Fibroblast of villous mesenchyme (primary cell): ENCODE results near the gene TBKBP1. TPM values are rescaled to one million over a fixed set of nuclear protein-coding genes. Genes with fewer than 3 reads are reported as not detected.

Experiments
- DNase-seq: peaks from one replicate; pipeline ENCODE4 v3.0.0-alpha.2; 2010; ENCODE audit warnings: low read depth
- H3K4me3 ChIP-seq: 2 replicates; pipeline ENCODE4 v1.5.1; 2011; ENCODE audit warnings: low read depth, mild to moderate bottlenecking, low read length
- total RNA-seq: library from RNA; depleted of rRNA; stranded (reverse); fragments of >200 nt; gene quantifications from 2 replicates; pipeline ENCODE4 v1.2.3, GENCODE V29; 2012
- TF ChIP-seq, protein P1 (sequence below): IDR thresholded peaks from 2 replicates; pipeline ENCODE4 v1.5.1; 2012; ENCODE audit warnings: low read depth, mild to moderate bottlenecking, low read length; ENCODE audit not compliant: insufficient read depth

The TBKBP1 gene
- total RNA-seq, 1 donor, result 11.2 TPM

DNA sequence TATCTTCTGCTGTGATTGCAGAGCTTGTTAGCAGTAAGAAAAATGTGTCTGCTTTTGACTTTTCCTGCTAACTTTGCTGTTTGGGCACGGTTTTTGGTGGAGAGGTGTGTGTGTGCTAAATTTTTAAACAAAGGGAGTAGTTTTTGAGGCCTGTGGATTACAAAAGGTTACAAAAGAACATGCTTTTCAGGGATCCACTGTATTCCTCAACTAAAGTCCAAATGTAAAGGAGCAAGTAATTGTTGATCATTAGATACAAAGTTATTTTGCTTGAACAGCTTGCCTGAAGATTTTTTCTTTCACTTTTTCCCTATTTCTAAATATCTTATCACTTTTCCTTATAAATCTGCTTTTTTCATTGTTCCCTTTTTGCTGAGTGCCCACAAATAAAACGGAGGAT, 42.3 kb upstream of the TBKBP1 start:
- no peak for DNase-seq
- H3K4me3 ChIP-seq, result no peak overlapping the region
- TF ChIP-seq, protein P1, sequence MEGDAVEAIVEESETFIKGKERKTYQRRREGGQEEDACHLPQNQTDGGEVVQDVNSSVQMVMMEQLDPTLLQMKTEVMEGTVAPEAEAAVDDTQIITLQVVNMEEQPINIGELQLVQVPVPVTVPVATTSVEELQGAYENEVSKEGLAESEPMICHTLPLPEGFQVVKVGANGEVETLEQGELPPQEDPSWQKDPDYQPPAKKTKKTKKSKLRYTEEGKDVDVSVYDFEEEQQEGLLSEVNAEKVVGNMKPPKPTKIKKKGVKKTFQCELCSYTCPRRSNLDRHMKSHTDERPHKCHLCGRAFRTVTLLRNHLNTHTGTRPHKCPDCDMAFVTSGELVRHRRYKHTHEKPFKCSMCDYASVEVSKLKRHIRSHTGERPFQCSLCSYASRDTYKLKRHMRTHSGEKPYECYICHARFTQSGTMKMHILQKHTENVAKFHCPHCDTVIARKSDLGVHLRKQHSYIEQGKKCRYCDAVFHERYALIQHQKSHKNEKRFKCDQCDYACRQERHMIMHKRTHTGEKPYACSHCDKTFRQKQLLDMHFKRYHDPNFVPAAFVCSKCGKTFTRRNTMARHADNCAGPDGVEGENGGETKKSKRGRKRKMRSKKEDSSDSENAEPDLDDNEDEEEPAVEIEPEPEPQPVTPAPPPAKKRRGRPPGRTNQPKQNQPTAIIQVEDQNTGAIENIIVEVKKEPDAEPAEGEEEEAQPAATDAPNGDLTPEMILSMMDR, result no peak

- TF ChIP-seq, protein P1, result no peak
- no peak overlapping the region for H3K4me3 ChIP-seq
- peak; percentile 16 for DNase-seq
These were observed 41.4 kb upstream of the TBKBP1 start for GRCh38 chr17:47652570-47652969.

DNA sequence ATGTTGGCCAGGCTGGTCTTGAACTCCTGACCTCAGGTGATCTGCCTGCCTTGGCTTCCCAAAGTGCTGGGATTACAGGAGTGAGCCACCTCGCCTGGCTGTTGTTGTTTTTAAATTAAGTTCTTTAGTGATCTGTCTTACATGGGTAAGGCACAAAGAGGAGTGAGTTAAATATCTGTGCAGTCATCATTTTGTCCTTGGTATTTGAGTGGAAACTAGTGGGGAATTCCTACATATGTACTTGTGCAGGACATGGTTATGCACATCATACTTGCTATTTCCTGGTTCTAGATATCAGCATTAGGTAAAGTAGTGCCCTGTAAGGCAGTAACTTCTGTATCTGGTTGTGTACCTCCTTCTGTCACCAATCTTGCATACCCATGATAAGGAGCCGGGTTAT, 40.5 kb upstream of the TBKBP1 start:
- no peak overlapping the region for H3K4me3 ChIP-seq

DNA sequence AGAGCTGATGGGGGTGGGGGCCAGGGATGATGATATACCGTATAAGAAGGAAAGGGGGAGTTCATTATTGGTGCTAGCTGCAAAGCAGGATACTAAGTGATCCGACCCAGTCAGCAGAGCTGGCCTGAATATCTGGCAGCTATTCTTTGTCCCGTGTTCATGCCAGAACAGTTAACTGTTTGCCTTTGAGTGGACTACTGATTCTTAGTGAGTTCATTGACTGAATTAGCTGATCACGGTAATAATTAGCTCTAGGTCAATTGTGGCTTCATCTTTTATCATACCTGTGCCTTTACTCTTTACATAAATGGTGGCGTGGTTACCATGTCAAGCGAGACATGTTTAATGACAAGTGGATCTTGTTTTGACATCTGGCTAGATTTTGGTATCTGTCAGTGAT, 39.0 kb upstream of the TBKBP1 start:
- DNase-seq, result no peak
- no peak overlapping the region for H3K4me3 ChIP-seq
- TF ChIP-seq, protein P1, result no peak

More for the DNA sequence above, 40.5 kb upstream of the TBKBP1 start:
- TF ChIP-seq, protein P1, result no peak
- no peak for DNase-seq

- TF ChIP-seq, protein P1, result peak; percentile 19
- no peak overlapping the region for H3K4me3 ChIP-seq
- peak; percentile 54 for DNase-seq
These were observed 33.9 kb upstream of the TBKBP1 start for GRCh38 chr17:47660064-47660492.

GRCh38 chr17:47663912-47664623, 29.9 kb upstream of the TBKBP1 start:
- peak; percentile 67 for DNase-seq
- H3K4me3 ChIP-seq, result no peak overlapping the region
- TF ChIP-seq, protein P1, result peak; percentile 71

DNA sequence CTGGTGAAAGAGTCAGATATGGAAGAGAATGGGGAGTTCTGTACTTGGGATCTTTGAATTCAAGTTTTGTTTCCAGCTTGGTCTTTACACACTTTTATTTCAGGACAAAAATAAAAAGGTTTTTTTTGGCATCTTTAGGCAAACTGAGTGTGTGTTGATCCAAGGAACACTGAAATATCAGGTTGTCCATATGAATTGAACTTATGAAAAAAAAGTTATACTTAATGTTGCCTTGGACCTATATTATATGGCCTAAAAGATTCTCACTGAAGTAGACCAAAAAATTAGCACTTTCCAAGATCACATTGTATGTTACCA, 29.4 kb upstream of the TBKBP1 start:
- no peak overlapping the region for H3K4me3 ChIP-seq
- TF ChIP-seq, protein P1, result no peak
- DNase-seq, result no peak
